GM10266 (cell line): Measurements from ENCODE around the gene GDF3.
A peak's percentile ranks its signal among the peaks of the same experiment; 100 is the strongest.

ENCODE experiments used
- DNase-seq: peaks from one replicate; pipeline ENCODE4 v3.0.0; 2012; ENCODE audit errors: extremely low spot score
- CTCF ChIP-seq: IDR thresholded peaks from 2 replicates; pipeline ENCODE4 v1.5.1; 2012; ENCODE audit warnings: mild to moderate bottlenecking, low read depth; ENCODE audit not compliant: control insufficient read depth, insufficient read depth; ENCODE audit errors: missing control alignments

The GDF3 gene

GRCh38 chr12:7666595-7666994 lies 29.0 kb downstream of the GDF3 start:
- no peak for DNase-seq
- no peak for TF ChIP-seq CTCF

GRCh38 chr12:7661741-7662140 lies 33.8 kb downstream of the GDF3 start:
- no peak for TF ChIP-seq CTCF

GRCh38 chr12:7656121-7656520 lies 39.5 kb downstream of the GDF3 start:
- no peak for DNase-seq
- TF ChIP-seq CTCF: no peak

More at GRCh38 chr12:7661741-7662140, 33.8 kb downstream of the GDF3 start:
- no peak for DNase-seq

GRCh38 chr12:7650091-7650490 lies 45.5 kb downstream of the GDF3 start:
- no peak for TF ChIP-seq CTCF
- DNase-seq: no peak

- DNase-seq: no peak
- no peak for TF ChIP-seq CTCF
Measured at GRCh38 chr12:7647071-7647470, 48.5 kb downstream of the GDF3 start.

- TF ChIP-seq CTCF: no peak
- no peak for DNase-seq
Measured at GRCh38 chr12:7646178-7646475, 49.4 kb downstream of the GDF3 start.

- TF ChIP-seq CTCF: peak; percentile 76
- DNase-seq: peak; percentile 53
Measured at GRCh38 chr12:7645395-7646177, 50.0 kb downstream of the GDF3 start.
